ENCODE results near the gene FLT3LG.

- no peak for TF ChIP-seq POLR2AphosphoS5 (IDR thresholded peaks at IDR 0.05)
- TF ChIP-seq, protein P1, sequence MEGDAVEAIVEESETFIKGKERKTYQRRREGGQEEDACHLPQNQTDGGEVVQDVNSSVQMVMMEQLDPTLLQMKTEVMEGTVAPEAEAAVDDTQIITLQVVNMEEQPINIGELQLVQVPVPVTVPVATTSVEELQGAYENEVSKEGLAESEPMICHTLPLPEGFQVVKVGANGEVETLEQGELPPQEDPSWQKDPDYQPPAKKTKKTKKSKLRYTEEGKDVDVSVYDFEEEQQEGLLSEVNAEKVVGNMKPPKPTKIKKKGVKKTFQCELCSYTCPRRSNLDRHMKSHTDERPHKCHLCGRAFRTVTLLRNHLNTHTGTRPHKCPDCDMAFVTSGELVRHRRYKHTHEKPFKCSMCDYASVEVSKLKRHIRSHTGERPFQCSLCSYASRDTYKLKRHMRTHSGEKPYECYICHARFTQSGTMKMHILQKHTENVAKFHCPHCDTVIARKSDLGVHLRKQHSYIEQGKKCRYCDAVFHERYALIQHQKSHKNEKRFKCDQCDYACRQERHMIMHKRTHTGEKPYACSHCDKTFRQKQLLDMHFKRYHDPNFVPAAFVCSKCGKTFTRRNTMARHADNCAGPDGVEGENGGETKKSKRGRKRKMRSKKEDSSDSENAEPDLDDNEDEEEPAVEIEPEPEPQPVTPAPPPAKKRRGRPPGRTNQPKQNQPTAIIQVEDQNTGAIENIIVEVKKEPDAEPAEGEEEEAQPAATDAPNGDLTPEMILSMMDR (IDR thresholded peaks at IDR 0.05) = no peak
Observed at GRCh38 chr19:49474542-49474924, 518 bp downstream of the FLT3LG start.

Data from sigmoid colon (tissue), 4 donors.